ENCODE results near the gene TM4SF18.

TM4SF18 gene

DNA sequence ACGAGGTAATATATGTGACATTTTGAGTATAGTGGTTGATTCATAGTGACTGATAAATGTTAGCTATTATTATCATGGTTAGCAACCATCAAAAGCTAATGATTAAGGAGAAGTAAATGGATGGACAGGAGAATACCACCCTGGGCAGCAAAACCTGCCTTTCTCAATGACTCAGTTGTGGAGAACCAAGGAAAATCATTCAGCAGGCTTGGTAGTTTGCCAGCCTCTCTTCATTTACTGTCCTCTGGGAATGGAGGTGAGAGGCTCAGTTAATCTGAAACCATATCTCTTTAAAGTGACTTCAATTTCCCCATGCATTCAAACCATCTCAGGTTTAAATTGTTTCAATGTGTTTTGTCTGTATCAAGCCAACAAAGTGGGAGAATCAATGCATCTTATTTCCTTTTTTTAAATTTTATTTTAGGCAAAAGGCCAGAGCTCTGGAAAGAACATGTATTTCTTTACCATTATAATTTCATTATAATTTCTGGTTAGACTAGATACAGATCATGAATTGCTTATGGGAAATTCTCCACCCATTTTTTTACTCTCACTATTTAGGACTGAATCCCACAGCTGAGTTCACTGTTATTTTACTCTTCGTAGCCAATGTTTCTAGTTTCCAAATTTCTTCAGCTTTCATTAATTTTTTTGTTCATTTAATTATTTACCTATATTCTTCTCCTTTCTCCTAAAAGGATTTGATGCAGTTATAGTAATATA is 2.7 kb downstream of the TM4SF18 start:
- peak; percentile 34 for DNase-seq (ENCODE audit: low spot score)

- DNase-seq (ENCODE audit: low spot score), result no peak
These were observed 6.3 kb downstream of the TM4SF18 start for GRCh38 chr3:149327156-149327555.

DNA sequence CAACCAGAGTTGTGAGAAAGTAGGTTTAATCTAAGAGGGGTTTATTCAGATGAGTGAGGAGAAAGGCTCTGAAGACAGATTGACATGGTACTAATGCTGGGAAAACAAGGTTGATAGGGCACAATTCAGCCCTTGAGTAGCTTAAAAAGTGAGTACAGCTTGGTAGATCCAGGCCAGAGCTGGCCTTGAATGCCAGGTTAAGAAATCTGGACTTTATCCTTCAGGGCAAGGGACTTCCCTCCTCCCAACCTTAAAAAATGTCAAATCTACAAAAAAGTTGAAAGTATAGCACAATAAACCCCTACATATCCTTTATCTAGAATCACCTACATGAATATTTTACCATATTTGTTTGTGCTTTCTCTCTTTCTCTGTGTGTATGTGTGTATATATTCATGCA is 7.9 kb downstream of the TM4SF18 start:
- no peak for DNase-seq (ENCODE audit: low spot score)

GRCh38 chr3:149324332-149324731 is 9.1 kb downstream of the TM4SF18 start:
- no peak for DNase-seq (ENCODE audit: low spot score)

- no peak for DNase-seq (ENCODE audit: low spot score)
These were observed 11.8 kb downstream of the TM4SF18 start for GRCh38 chr3:149321640-149322039.

DNA sequence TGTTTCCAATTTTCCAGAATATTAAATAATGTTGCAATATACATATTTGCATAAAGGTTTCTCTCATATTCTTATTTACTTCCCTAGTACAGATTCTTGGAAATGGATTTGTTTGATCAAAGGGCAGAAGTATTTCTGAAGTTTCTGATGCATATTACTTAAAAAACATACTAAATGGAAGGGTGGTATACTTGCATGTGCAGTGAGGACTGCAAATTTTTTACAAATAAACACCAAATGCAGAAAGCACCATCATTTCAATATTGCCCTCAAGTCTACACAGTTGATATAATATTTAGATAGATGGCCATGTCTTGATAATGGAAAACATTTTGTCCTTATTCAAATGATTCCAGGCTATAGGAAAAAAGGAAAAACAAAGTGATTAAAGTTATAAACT is 12.3 kb downstream of the TM4SF18 start:
- DNase-seq (ENCODE audit: low spot score), result no peak

DNA sequence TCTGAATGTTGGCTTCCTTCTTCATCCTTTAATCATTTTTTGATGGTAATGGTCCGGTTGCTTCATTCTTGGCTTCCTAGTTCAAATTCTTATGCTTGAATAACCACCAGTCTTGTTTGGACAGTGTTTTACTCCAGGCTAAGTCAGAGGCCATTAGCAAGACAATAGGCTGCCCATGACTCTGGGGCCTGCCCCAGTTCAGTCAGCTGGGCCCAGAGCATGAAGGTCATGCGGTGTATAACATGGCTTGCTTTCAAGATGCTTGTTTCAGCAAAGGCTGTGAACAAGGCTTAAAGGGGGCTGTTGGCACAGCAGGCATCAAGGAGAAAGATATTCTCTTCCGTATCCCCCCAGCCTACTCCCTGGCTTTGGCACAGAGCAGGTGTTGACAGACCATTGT is 13.7 kb downstream of the TM4SF18 start:
- no peak for DNase-seq (ENCODE audit: low spot score)

DNA sequence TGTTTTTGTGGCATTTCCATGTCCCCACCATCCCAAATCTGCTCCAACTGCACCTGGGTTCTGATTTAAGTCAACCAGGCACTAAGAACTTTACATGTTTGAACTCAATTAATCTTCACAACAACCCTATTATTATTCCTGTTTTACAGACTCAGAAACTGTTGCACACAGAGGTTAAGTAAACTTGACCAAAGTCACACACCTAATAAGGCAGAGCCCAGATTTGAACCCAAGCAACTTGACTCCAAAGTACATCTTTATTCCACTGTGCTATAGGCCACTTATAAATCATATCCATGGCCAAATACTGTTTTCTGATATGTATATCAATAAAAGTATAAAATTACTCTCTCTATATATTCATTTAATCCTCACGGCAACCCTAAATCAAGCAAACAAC is 16.4 kb downstream of the TM4SF18 start:
- DNase-seq (ENCODE audit: low spot score), result no peak

GRCh38 chr3:149316437-149316836 is 17.0 kb downstream of the TM4SF18 start:
- DNase-seq (ENCODE audit: low spot score), result no peak

- no peak for DNase-seq (ENCODE audit: low spot score)
These were observed 17.7 kb downstream of the TM4SF18 start for GRCh38 chr3:149315694-149316093.

DNA sequence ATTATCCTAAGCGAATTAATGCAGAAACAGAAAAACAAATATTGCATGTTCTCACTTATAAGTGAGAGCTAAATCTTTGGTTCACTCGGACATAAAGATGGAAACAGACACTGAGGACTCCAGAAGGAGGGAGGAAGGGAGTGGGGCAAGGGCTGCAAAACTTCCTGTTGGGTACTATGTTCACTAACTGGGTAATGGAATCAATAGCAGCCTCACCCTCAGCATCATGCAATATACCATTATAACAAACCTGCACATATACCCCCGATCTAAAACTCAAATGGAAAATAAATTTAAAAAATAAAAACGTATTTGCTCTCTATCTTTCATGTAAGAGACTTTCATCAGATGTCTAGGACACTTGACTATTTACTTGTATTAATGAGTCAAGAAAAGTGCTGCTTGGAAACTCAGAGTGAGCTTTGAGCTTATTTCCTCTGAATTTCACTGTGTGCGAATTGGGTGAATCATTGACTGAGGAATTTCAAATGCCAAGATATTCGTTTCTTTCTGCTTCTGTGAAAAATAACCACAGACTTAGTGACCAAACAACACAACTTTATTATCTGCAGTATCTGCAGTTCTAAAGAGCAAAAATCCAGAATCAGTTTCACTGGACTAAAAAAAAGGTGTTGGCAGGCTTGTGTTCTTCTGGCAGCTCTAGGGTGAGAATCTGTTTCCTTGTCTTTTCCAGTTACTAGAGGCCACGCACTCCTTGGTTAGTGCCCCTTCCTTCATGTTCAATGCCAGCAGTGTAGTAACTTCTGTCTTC is 18.4 kb downstream of the TM4SF18 start:
- DNase-seq (ENCODE audit: low spot score), result peak; percentile 39

GRCh38 chr3:149313542-149313941 is 19.9 kb downstream of the TM4SF18 start:
- no peak for DNase-seq (ENCODE audit: low spot score)

GRCh38 chr3:149310796-149311534 is 22.5 kb downstream of the TM4SF18 start:
- DNase-seq (ENCODE audit: low spot score), result no peak

DNA sequence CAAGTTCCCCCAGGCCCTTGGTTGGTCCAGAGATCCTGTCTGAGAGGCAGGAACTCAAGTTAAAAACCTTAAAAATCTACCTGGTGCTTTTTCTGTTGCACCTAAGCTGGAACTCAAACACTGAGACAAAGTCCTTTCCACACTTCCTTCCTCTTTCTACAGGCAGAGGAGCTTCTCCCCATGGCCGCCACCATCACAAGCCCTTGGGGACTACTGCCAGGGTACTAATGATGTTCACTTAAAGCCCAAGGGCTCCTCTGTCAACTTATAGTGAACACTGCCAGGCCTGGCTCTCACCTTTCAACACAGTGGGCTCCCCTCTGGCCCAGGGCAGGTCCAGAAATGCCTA is 26.0 kb downstream of the TM4SF18 start:
- no peak for DNase-seq (ENCODE audit: low spot score)

DNA sequence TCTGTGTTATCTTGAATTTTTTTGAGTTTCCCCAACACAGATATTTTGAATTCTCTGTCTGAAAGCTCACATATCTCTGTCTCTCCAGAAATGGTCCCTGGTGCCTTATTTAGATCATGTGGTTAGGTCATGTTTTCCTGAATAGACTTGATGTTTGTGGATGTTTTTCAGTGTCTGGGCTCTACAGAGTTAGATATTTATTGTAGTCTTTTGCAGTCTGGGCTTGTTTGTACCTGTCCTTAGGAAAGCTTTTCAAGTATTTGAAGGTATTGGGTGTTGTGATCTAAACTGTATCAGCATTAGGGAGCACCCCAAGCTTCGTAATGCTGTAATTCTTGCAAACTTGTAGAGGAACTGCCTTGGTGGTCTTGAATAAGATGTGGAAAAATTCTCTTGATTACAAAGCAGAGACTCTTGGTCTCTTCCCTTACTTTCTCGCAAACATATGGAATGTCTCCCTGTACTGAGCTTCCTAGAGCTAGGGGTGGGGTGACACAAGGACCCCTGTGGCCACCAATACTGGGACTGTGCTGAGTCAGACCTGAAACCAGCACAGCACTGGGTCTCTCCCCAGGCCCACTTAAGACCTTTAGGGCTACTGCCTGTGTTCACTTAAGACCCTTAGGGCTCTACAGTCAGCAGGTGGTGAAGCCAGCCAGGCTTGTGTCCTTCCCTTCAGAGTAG is 26.5 kb downstream of the TM4SF18 start:
- DNase-seq (ENCODE audit: low spot score), result no peak

GRCh38 chr3:149305376-149305775 is 28.1 kb downstream of the TM4SF18 start:
- DNase-seq (ENCODE audit: low spot score), result no peak

- peak; percentile 95 for DNase-seq (ENCODE audit: low spot score)
These were observed 33.3 kb downstream of the TM4SF18 start for GRCh38 chr3:149299938-149300801.

DNA sequence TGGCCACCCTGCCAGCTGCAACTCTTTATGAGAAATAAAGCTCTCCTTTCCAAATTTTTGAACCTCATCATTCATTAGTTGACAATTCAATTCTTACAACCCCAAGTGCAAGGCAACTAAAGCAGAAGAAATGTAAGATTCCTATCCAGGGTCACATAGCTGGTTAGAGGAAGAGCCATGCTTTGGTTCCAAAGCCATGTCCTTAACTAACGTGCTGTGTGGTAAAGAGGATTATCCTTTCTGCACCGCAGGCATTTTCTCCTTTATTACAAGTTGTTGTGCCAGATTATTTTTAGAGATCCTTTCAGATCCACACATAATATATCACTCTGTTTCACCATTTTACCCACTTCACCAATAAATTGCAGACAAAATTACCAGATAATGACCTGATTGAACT is 36.5 kb downstream of the TM4SF18 start:
- no peak for DNase-seq (ENCODE audit: low spot score)

DNA sequence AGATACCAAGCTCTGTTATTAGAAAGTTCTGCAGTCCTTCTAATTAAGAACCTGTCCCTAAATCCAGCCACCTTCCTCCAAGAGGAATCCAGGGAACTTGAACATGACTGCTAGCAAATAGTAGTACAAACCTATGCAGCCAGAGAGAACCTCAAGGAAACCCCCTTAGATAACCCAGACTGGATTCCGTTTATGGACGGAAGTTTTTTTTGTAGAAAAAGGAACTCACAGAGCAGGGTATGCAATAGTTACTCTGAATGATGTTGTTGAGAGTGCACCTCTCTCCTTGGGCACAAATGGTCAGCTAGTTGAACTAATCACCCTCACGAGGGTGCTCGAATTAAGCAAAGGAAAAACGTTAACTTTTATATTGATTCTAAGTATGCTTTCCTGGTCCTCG is 40.8 kb downstream of the TM4SF18 start:
- DNase-seq (ENCODE audit: low spot score), result no peak

DNA sequence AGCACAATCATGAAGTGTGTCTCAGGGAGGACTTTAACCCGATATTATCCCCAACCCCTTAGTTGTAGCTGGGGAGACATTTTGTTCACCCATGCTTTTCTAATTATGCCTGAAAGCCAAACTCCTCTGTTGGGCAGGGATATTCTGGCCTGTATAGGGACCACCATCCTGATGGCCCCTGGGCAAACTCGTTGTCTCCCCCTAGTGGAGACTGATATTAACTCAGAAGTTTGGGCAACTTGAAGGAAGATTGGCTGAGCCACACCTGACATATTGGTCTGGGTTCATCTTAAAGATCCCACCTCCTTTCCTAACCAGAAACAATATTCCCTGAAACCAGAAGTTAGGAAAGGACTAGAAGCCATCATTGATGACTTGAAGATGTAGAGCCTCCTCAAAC is 42.3 kb downstream of the TM4SF18 start:
- DNase-seq (ENCODE audit: low spot score), result no peak

- no peak for DNase-seq (ENCODE audit: low spot score)
These were observed 44.8 kb downstream of the TM4SF18 start for GRCh38 chr3:149288655-149289054.

DNA sequence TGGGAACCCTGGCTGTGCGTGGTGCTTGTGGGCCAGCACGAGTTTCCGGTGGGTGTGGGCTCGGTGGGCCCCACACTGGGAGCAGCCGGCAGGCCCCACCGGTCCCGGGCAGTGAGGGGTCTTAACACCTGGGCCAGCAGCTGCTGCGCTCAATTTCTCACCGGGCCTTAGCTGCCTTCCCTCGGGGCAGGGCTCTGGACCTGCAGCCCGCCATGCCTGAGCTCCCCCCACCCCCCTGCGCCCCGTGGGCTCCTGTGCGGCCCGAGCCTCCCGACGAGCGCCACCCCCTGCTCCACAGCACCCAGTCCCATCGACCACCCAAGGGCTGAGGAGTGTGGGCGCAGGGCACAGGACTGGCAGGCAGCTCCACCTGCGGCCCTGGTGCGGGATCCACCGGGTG is 49.4 kb downstream of the TM4SF18 start:
- no peak for DNase-seq (ENCODE audit: low spot score)
